Measurements from ENCODE around the gene TMCC1. TPM values are rescaled to one million over a fixed set of nuclear protein-coding genes. Genes with fewer than 3 reads are reported as not detected.
A peak's percentile ranks its signal among the peaks of the same experiment; 100 is the strongest.

Gene TMCC1
- total RNA-seq, 2 donors from 2014 or later = 16.7 to 16.9 TPM

GRCh38 chr3:129603991-129604749 is 289.3 kb downstream of the TMCC1 start:
- Mint-ChIP-seq H3K9me3 (no peaks in the 10 kb centered on the region), H3K4me3 (peak overlapping the region in 1 of 2 donors; percentile 37), H3K36me3 (ENCODE audit: insufficient read depth in 2 of 2) (peaks cover 4 to 5% of the 10 kb centered on the region in 2 donors), H3K4me1 (ENCODE audit: low read depth) (peaks cover 13% of the 10 kb centered on the region), H3K27ac (no peak overlapping the region), H3K27me3 (ENCODE audit: low read depth) (peaks cover 47% of the 10 kb centered on the region)
- ATAC-seq (replicated peaks in 1 of 2) = no peak
- no peak for DNase-seq

- Mint-ChIP-seq H3K4me1 (ENCODE audit: low read depth) (peaks cover 13% of the 10 kb centered on the region), H3K9me3 (no peaks in the 10 kb centered on the region), H3K4me3 (no peak overlapping the region), H3K36me3 (ENCODE audit: insufficient read depth in 2 of 2) (peaks cover 4 to 5% of the 10 kb centered on the region in 2 donors), H3K27me3 (ENCODE audit: low read depth) (peaks cover 40% of the 10 kb centered on the region), H3K27ac (no peak overlapping the region)
- ATAC-seq (replicated peaks in 1 of 2) = no peak
- DNase-seq = no peak
These were observed 290.0 kb downstream of the TMCC1 start for GRCh38 chr3:129603561-129603942.

DNA sequence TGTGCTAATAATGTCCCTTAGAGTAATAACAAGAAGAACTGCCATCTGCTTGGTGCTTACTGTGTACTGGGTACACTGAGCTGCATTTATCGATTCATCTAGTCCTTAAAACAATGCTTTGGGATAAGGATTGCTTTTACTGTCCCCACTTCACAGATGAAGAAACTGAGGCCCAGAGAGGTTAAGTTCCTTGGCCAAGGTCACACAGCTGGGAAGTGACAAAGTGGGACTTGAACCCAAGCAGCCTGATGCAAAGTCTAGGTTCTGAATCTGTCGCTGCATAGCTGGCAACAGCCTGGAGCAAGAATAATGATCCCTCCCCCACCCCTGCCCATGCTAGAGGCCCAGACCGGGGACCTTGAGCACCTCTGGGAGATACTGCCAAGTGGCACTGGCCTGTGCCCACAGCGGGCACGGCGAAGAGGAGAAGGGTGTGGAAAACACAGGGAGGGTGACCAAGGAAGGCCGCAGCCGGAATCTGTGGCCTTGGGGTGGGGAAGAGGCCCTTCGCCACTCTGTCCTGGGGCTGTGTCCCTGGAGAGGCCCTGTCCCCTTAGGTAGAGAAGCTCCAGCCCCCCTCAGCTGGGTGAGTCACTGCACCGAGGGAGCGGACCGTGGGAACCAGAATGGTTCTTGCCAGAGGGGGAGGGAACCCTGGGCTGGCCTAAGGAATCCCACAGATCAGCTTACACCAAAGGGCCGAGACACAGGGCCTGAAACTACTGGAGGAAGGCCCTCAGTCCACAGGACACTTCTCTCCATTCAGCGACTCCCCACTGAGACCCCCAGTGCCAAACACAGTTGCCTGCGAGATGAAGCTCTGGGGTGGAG is 290.6 kb downstream of the TMCC1 start:
- H3K4me1 Mint-ChIP-seq (ENCODE audit: low read depth) = peaks cover 13% of the 10 kb centered on the region
- H3K9me3 Mint-ChIP-seq = no peaks in the 10 kb centered on the region
- H3K27me3 Mint-ChIP-seq (ENCODE audit: low read depth) = peaks cover 36% of the 10 kb centered on the region
- DNase-seq (no peak), ATAC-seq (replicated peaks in 1 of 2) (no peak)
- H3K36me3 Mint-ChIP-seq (ENCODE audit: insufficient read depth in 2 of 2) = peaks cover 4 to 5% of the 10 kb centered on the region in 2 donors
- H3K4me3 Mint-ChIP-seq = no peak overlapping the region
- no peak overlapping the region for H3K27ac Mint-ChIP-seq

DNA sequence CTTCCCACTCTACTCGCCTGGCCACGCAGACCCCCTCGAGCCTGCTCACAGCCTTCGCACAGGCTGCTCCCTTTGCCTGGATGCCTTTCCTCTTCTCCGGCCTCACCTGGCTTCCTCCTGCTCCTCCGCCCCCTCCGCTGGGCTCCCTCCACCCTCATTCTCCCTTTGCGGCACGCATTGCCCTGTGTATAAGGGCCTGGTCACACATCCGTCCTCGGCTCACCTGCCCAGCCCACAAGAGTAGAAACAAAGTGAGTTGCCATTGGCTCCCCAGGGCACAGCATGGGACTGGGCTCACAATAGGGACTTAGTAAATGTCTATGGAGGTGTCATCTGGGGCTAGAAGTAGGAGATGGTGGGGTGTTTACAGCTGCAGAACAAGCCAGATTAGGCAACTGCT is 291.2 kb downstream of the TMCC1 start:
- ATAC-seq (replicated peaks in 1 of 2) = no peak

GRCh38 chr3:129601713-129602112 is 291.8 kb downstream of the TMCC1 start:
- Mint-ChIP-seq H3K27me3 (ENCODE audit: low read depth) (peaks cover 26% of the 10 kb centered on the region), H3K4me1 (ENCODE audit: low read depth) (peaks cover 5% of the 10 kb centered on the region), H3K9me3 (no peaks in the 10 kb centered on the region), H3K27ac (no peak overlapping the region), H3K4me3 (no peak overlapping the region), H3K36me3 (ENCODE audit: insufficient read depth in 2 of 2) (peaks cover 2% of the 10 kb centered on the region in 2 donors)
- DNase-seq = no peak
- ATAC-seq (replicated peaks in 1 of 2) = no peak

More for the DNA sequence above, 291.2 kb downstream of the TMCC1 start:
- H3K27me3 Mint-ChIP-seq (ENCODE audit: low read depth) = peaks cover 32% of the 10 kb centered on the region
- no peak overlapping the region for H3K27ac Mint-ChIP-seq
- peaks cover 4 to 5% of the 10 kb centered on the region in 2 donors for H3K36me3 Mint-ChIP-seq (ENCODE audit: insufficient read depth in 2 of 2)
- H3K9me3 Mint-ChIP-seq = no peaks in the 10 kb centered on the region
- no peak overlapping the region for H3K4me3 Mint-ChIP-seq
- H3K4me1 Mint-ChIP-seq (ENCODE audit: low read depth) = peaks cover 11% of the 10 kb centered on the region
- no peak for DNase-seq

GRCh38 chr3:129600348-129600747 is 293.2 kb downstream of the TMCC1 start:
- Mint-ChIP-seq H3K36me3 (ENCODE audit: insufficient read depth in 2 of 2) (no peaks in the 10 kb centered on the region), H3K27me3 (ENCODE audit: low read depth) (peaks cover 18% of the 10 kb centered on the region), H3K9me3 (no peaks in the 10 kb centered on the region), H3K4me3 (no peak overlapping the region), H3K27ac (no peak overlapping the region), H3K4me1 (ENCODE audit: low read depth) (no peaks in the 10 kb centered on the region)
- ATAC-seq (replicated peaks in 1 of 2) = no peak
- DNase-seq = no peak

GRCh38 chr3:129599607-129600006 is 293.9 kb downstream of the TMCC1 start:
- ATAC-seq (replicated peaks in 1 of 2) (no peak), DNase-seq (no peak)
- Mint-ChIP-seq H3K9me3 (no peaks in the 10 kb centered on the region), H3K36me3 (ENCODE audit: insufficient read depth in 2 of 2) (no peaks in the 10 kb centered on the region), H3K4me3 (no peak overlapping the region), H3K4me1 (ENCODE audit: low read depth) (no peaks in the 10 kb centered on the region), H3K27ac (no peak overlapping the region), H3K27me3 (ENCODE audit: low read depth) (peaks cover 14% of the 10 kb centered on the region)

GRCh38 chr3:129599073-129599472 is 294.4 kb downstream of the TMCC1 start:
- Mint-ChIP-seq H3K27me3 (ENCODE audit: low read depth) (peaks cover 9% of the 10 kb centered on the region), H3K4me1 (ENCODE audit: low read depth) (peaks cover 5% of the 10 kb centered on the region), H3K36me3 (ENCODE audit: insufficient read depth in 2 of 2) (no peaks in the 10 kb centered on the region), H3K4me3 (no peak overlapping the region), H3K27ac (no peak overlapping the region), H3K9me3 (no peaks in the 10 kb centered on the region)
- DNase-seq (no peak), ATAC-seq (replicated peaks in 1 of 2) (no peak)

GRCh38 chr3:129598484-129598883 is 295.0 kb downstream of the TMCC1 start:
- Mint-ChIP-seq H3K36me3 (ENCODE audit: insufficient read depth in 2 of 2) (no peaks in the 10 kb centered on the region), H3K4me1 (ENCODE audit: low read depth) (peaks cover 11% of the 10 kb centered on the region), H3K27ac (no peak overlapping the region), H3K27me3 (ENCODE audit: low read depth) (peaks cover 12% of the 10 kb centered on the region), H3K4me3 (no peak overlapping the region), H3K9me3 (no peaks in the 10 kb centered on the region)
- ATAC-seq (replicated peaks in 1 of 2) (no peak), DNase-seq (no peak)

DNA sequence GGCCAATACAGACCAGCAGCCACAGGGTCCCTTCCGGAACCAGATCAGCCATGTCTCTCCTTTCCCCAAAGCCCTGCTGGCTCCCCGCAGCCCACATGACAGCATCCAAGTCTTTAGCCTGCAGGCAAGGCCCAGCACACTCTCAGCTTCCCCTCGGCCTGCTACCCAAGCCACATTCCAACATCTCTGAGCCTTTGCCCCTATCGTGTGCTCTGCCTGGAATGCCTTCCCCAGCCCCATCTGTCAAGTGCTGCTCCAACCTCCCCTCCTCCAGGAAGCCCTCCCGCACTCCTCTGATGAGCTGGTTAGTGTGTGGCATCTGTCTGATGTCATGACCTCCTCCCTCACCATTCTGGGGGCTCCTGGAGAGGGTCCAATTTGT is 295.5 kb downstream of the TMCC1 start:
- H3K36me3 Mint-ChIP-seq (ENCODE audit: insufficient read depth in 2 of 2) = no peaks in the 10 kb centered on the region
- peaks cover 16% of the 10 kb centered on the region for H3K4me1 Mint-ChIP-seq (ENCODE audit: low read depth)
- DNase-seq = no peak
- H3K4me3 Mint-ChIP-seq = no peak overlapping the region
- ATAC-seq (replicated peaks in 1 of 2) = no peak
- peaks cover 16% of the 10 kb centered on the region for H3K27me3 Mint-ChIP-seq (ENCODE audit: low read depth)
- no peak overlapping the region for H3K27ac Mint-ChIP-seq
- H3K9me3 Mint-ChIP-seq = no peaks in the 10 kb centered on the region

Other genes starting within 250 kb of the TMCC1 start
- not detected for gene TRH, start 81.0 kb upstream of the TMCC1 start, total RNA-seq
- gene ALG1L2, start 188.1 kb upstream of the TMCC1 start, total RNA-seq = not detected